H1 (cell line): ENCODE data around the gene SERHL2. TPM values are rescaled to one million over a fixed set of nuclear protein-coding genes. Genes with fewer than 3 reads are reported as not detected.

ENCODE experiments used
- CTCF ChIA-PET: fragments of 300-600 bp; sonication (Branson Sonifier 250); formaldehyde crosslinking; loops from one replicate; lab custom pipeline; 2021; ENCODE audit not compliant: partially characterized antibody; lab: Charles Lee
- POLR2A ChIA-PET: fragments of 300-600 bp; sonication (Branson Sonifier 250); formaldehyde crosslinking; loops from one replicate; lab custom pipeline; 2021; ENCODE audit warnings: inconsistent platforms; ENCODE audit not compliant: partially characterized antibody; lab: Charles Lee
- DNase-seq, 2 experiments: peaks; one replicate each; pipeline versions ENCODE4 v3.0.0 to v3.0.0-alpha.2; 2010 to 2022; ENCODE audit warnings: low spot score in 2 of 2, low read depth in 1 of 2, mixed read lengths in 1 of 2
- FAIRE-seq: peaks from 2 replicates; lab custom pipeline; 2011; peaks lifted over from hg19 to GRCh38; lab: Jason Lieb, UNC
- H2AFZ ChIP-seq: 2 replicates; pipeline ENCODE4 v1.8.1; 2012; ENCODE audit warnings: low read length, inconsistent platforms
- H2AK5ac ChIP-seq: 2 replicates; pipeline ENCODE4 v1.6.1; 2013; ENCODE audit warnings: low read depth, low read length
- H2BK120ac ChIP-seq: replicated peaks from 2 replicates; pipeline ENCODE3; 2013; ENCODE audit warnings: low read depth, low read length, inconsistent platforms
- H2BK12ac ChIP-seq: 2 replicates; pipeline ENCODE4 v1.6.1; 2013; ENCODE audit warnings: low read depth, low read length
- H2BK15ac ChIP-seq: 2 replicates; pipeline ENCODE4 v1.6.1; 2013; ENCODE audit warnings: low read length
- H2BK20ac ChIP-seq: 2 replicates; pipeline ENCODE4 v1.6.1; 2013; ENCODE audit warnings: low read length
- H2BK5ac ChIP-seq: 2 replicates; pipeline ENCODE4 v1.6.1; 2013; ENCODE audit warnings: low read depth, low read length
- H3K14ac ChIP-seq: 2 replicates; pipeline ENCODE4 v1.6.1; 2013; ENCODE audit warnings: inconsistent platforms; ENCODE audit not compliant: insufficient read length
- H3K18ac ChIP-seq: 2 replicates; pipeline ENCODE4 v1.6.1; 2013; ENCODE audit warnings: low read length; ENCODE audit errors: extremely low read depth
- H3K23ac ChIP-seq: 2 replicates; pipeline ENCODE4 v1.6.1; 2013; ENCODE audit warnings: inconsistent platforms; ENCODE audit not compliant: insufficient read length
- H3K23me2 ChIP-seq: 2 replicates; pipeline ENCODE4 v1.6.1; 2013; ENCODE audit warnings: low read depth, low read length
- H3K27ac ChIP-seq: 2 replicates; pipeline ENCODE4 v1.6.1; 2011; ENCODE audit warnings: low read depth, low read length, inconsistent platforms
- H3K27me3 ChIP-seq, 4 experiments: replicated peaks in 1 of 4; 1 replicate in 1 of 4; 2 replicates in 3 of 4; pipeline versions ENCODE4 v1.6.1 to v1.8.1; 2011 to 2013; ENCODE audit warnings: low read length in 3 of 4, mild to moderate bottlenecking in 3 of 4, inconsistent platforms in 2 of 4, mixed read lengths in 2 of 4, moderate library complexity in 1 of 4; ENCODE audit not compliant: control insufficient read depth in 3 of 4, insufficient read depth in 3 of 4; ENCODE audit errors: extremely low read depth in 1 of 4
- H3K36me3 ChIP-seq, 4 experiments: 2 replicates each; pipeline versions ENCODE4 v1.6.1 to v1.8.1; 2011 to 2013; ENCODE audit warnings: mild to moderate bottlenecking in 4 of 4, low read length in 3 of 4, moderate library complexity in 2 of 4, control low read depth in 1 of 4, inconsistent platforms in 1 of 4; ENCODE audit not compliant: insufficient read depth in 4 of 4, control insufficient read depth in 2 of 4
- H3K4ac ChIP-seq: replicated peaks from 2 replicates; pipeline ENCODE3; 2013; ENCODE audit warnings: low read length, low read depth, mixed read lengths, inconsistent platforms; ENCODE audit not compliant: insufficient read length
- H3K4me1 ChIP-seq, 4 experiments: replicated peaks in 1 of 4; 1 replicate in 1 of 4; 2 replicates in 3 of 4; pipeline versions ENCODE4 v1.6.1 to v1.8.1; 2011 to 2013; ENCODE audit warnings: low read length in 3 of 4, inconsistent platforms in 2 of 4, mixed read lengths in 1 of 4; ENCODE audit not compliant: insufficient read depth in 4 of 4, control insufficient read depth in 3 of 4
- H3K4me2 ChIP-seq, 2 experiments: 2 replicates each; pipeline versions ENCODE4 v1.6.1 to v1.8.1; 2011 to 2013; ENCODE audit warnings: low read depth in 2 of 2, low read length in 2 of 2, control low read depth in 1 of 2, inconsistent platforms in 1 of 2, mild to moderate bottlenecking in 1 of 2; ENCODE audit not compliant: insufficient read depth in 1 of 2
- H3K4me3 ChIP-seq, 4 experiments: fragments of 200-600, 300-600 bp in 1 of 4; sonication (generic), shearing (Covaris generic), sonication (Bioruptor Twin) in 1 of 4; 2 replicates each; pipeline versions ENCODE4 v1.5.1 to v1.8.1; 2011 to 2016; ENCODE audit warnings: low read length in 4 of 4, low read depth in 3 of 4, control low read depth in 2 of 4, inconsistent platforms in 2 of 4, mild to moderate bottlenecking in 2 of 4, mixed read lengths in 1 of 4, moderate library complexity in 1 of 4; ENCODE audit not compliant: insufficient read depth in 2 of 4; ENCODE audit errors: extremely low read depth in 1 of 4
- H3K56ac ChIP-seq: replicated peaks from 2 replicates; pipeline ENCODE3; 2013; ENCODE audit warnings: low read depth, mild to moderate bottlenecking, mixed read lengths, low read length, inconsistent platforms; ENCODE audit not compliant: insufficient read length
- H3K79me1 ChIP-seq: 2 replicates; pipeline ENCODE4 v1.6.1; 2013; ENCODE audit warnings: low read depth, low read length, control low read depth
- H3K79me2 ChIP-seq, 2 experiments: 2 replicates each; pipeline versions ENCODE4 v1.6.1 to v1.8.1; 2012 to 2013; ENCODE audit warnings: low read length in 2 of 2, mild to moderate bottlenecking in 2 of 2, inconsistent platforms in 1 of 2; ENCODE audit not compliant: insufficient read depth in 2 of 2, control insufficient read depth in 1 of 2
- H3K9ac ChIP-seq, 4 experiments: replicated peaks in 1 of 4; 1 replicate in 1 of 4; 2 replicates in 3 of 4; pipeline versions ENCODE4 v1.6.1 to v1.8.1; 2011 to 2013; ENCODE audit warnings: low read depth in 3 of 4, low read length in 3 of 4, control low read depth in 2 of 4, mild to moderate bottlenecking in 2 of 4, moderate library complexity in 2 of 4, inconsistent platforms in 1 of 4; ENCODE audit errors: extremely low read depth in 1 of 4
- H3K9me3 ChIP-seq, 2 experiments: 2 replicates each; pipeline versions ENCODE4 v1.6.1 to v1.8.1; 2012 to 2013; ENCODE audit warnings: mild to moderate bottlenecking in 2 of 2, moderate library complexity in 2 of 2, control low read depth in 1 of 2, inconsistent platforms in 1 of 2, low read depth in 1 of 2, low read length in 1 of 2, mixed read lengths in 1 of 2; ENCODE audit not compliant: insufficient read depth in 2 of 2
- H4K20me1 ChIP-seq, 2 experiments: replicated peaks in 1 of 2; 2 replicates each; pipeline versions ENCODE3 to v1.8.1; 2011 to 2013; ENCODE audit warnings: inconsistent platforms in 2 of 2, low read length in 2 of 2, mild to moderate bottlenecking in 1 of 2; ENCODE audit not compliant: insufficient read depth in 2 of 2, control insufficient read depth in 1 of 2
- H4K5ac ChIP-seq: 2 replicates; pipeline ENCODE4 v1.6.1; 2013; ENCODE audit warnings: low read length, low read depth, mixed read lengths, inconsistent platforms; ENCODE audit not compliant: insufficient read length
- H4K8ac ChIP-seq: 2 replicates; pipeline ENCODE4 v1.8.0; 2013; ENCODE audit warnings: mild to moderate bottlenecking, moderate library complexity, low read length, inconsistent platforms; ENCODE audit not compliant: insufficient read depth; ENCODE audit errors: extremely low read depth
- H4K91ac ChIP-seq: replicated peaks from 2 replicates; pipeline ENCODE3; 2013; ENCODE audit warnings: low read length, mixed read lengths, inconsistent platforms; ENCODE audit not compliant: insufficient read length
- CBX5 ChIP-seq: fragments of 300-800, 300-1000 bp; sonication (generic); IDR thresholded peaks from 2 replicates; pipeline ENCODE4 v1.7.1; 2016; ENCODE audit warnings: antibody characterized with exemption, low read length, low read depth
- SAP30 ChIP-seq: fragments of 300-600 bp; sonication (generic); IDR thresholded peaks from 2 replicates; pipeline ENCODE4 v1.7.1; 2012; ENCODE audit warnings: low read length, moderate library complexity, mild to moderate bottlenecking, inconsistent platforms; ENCODE audit not compliant: insufficient read depth, insufficient replicate concordance
- USF2 ChIP-seq: IDR thresholded peaks from 2 replicates; pipeline ENCODE4 v1.6.1; 2011; ENCODE audit warnings: low read length, improper control_type of control experiment
- ZNF274 ChIP-seq: IDR thresholded peaks from 2 replicates; pipeline ENCODE4 v1.7.0; 2012; ENCODE audit warnings: low read length, borderline replicate concordance; ENCODE audit errors: extremely low read depth
- WGBS, 2 experiments: shearing (Covaris generic) in 1 of 2; methylation state at CpG; one replicate each; pipeline versions ENCODE4 v1.1.6 to v1.1.7; 2013 to 2015; ENCODE audit warnings: low lambda C conversion rate in 2 of 2, mixed read lengths in 2 of 2, inconsistent platforms in 1 of 2, low coverage in 1 of 2, missing lambda C conversion rate in 1 of 2; ENCODE audit not compliant: insufficient replicate concordance in 2 of 2, insufficient coverage in 1 of 2, insufficient read length in 1 of 2; ENCODE audit errors: extremely low coverage in 1 of 2, missing lambda C conversion rate in 1 of 2; 5-methylcytosine and 5-hydroxymethylcytosine counted together
- polyA plus RNA-seq, 7 experiments: library from polyadenylated mRNA; depleted of rRNA in 3 of 7; stranded (reverse) in 5 of 7; unstranded in 2 of 7; fragments of >200 nt in 5 of 7; fragments of 200-250 nt in 2 of 7; gene quantifications; 1 replicate in 5 of 7; 2 replicates in 1 of 7; 4 replicates in 1 of 7; pipeline versions ENCODE4 v1.2.1 to v1.2.3, GENCODE V29; 2011 to 2013; ENCODE audit warnings: missing spikeins in 2 of 7, mixed read lengths in 2 of 7
- total RNA-seq: library from RNA; stranded (reverse); fragmentation: NEBNext Ultra II Directional; extraction: Animal tissue kit (Norgen Biotek cat#: 25700); gene quantifications from 2 replicates; pipeline ENCODE4 v1.2.1, GENCODE V29; 2021

SERHL2 gene
- total and polyA plus RNA-seq, 2 of the 8 experiments (the other 6 are each of a cell fraction or from before 2014, with no cell fraction given): 0.91 TPM; not detected in 1

- no peak overlapping the region for H4K5ac ChIP-seq
- H3K4me2 ChIP-seq: no peak overlapping the region
- no peak overlapping the region for H3K14ac ChIP-seq
- TF ChIP-seq SAP30 (no peak), CBX5 (no peak), USF2 (no peak), ZNF274 (no peak)
- H2BK12ac ChIP-seq: no peak overlapping the region
- H3K36me3 ChIP-seq: peaks cover 13 to 46% (median 34%) of the 10 kb centered on the region in 4 experiments
- no peaks in the 10 kb centered on the region for H3K27me3 ChIP-seq
- H2BK5ac ChIP-seq: no peak overlapping the region
- H3K9ac ChIP-seq: peak overlapping the region in 1 of 4 experiments; percentile 37; a peak in 1 of 7 replicates
- H3K79me1 ChIP-seq: peaks cover 16% of the 10 kb centered on the region
- H3K4me1 ChIP-seq: peaks cover 3 to 7% (median 4%) of the 10 kb centered on the region in 4 experiments; a peak in 5 of 7 replicates
- CTCF ChIA-PET: interaction anchor here (0.7 to 1.7 kb wide), 3 partner anchors 9 to 154 kb away, joined by 3 to 4 read pairs (median 4); no protein-coding TSS in a partner anchor
- no peak overlapping the region for H2BK20ac ChIP-seq
- no peak overlapping the region for H4K8ac ChIP-seq
- H3K56ac ChIP-seq: no peak overlapping the region
- H3K9me3 ChIP-seq: peaks cover 0 to 5% of the 10 kb centered on the region in 2 experiments; a peak in 1 of 4 replicates
- H3K23ac ChIP-seq: no peak overlapping the region
- H4K91ac ChIP-seq: no peak overlapping the region
- H3K4me3 ChIP-seq: no peak overlapping the region
- DNase-seq (no peak), FAIRE-seq (no peak)
- no peak overlapping the region for H2AFZ ChIP-seq
- H2AK5ac ChIP-seq: no peak overlapping the region
- H4K20me1 ChIP-seq: peaks cover 14 to 28% of the 10 kb centered on the region in 2 experiments
- POLR2A ChIA-PET: interaction anchor here (13.9 to 28.3 kb wide), 2 partner anchors 6 to 11 kb away, joined by 399 read pairs; partner anchors contain the start of gene POLDIP3
- no peak overlapping the region for H2BK120ac ChIP-seq
- no peak overlapping the region for H2BK15ac ChIP-seq
- H3K27ac ChIP-seq: no peak overlapping the region
- no peak overlapping the region for H3K4ac ChIP-seq
- no peaks in the 10 kb centered on the region for H3K23me2 ChIP-seq
- peaks cover 19 to 70% of the 10 kb centered on the region in 2 experiments for H3K79me2 ChIP-seq
- WGBS, 2 experiments: 84% methylated on average over 3 of the region's 3 CpGs; no CpG with 5 or more reads in 1 of the 2 experiments
- no peak overlapping the region for H3K18ac ChIP-seq
Observed at GRCh38 chr22:42604403-42604802, 50.6 kb downstream of the SERHL2 start.
